Right lobe of liver (tissue), 4 donors: ENCODE measurements around the gene CHST11.

Experiments
- CTCF ChIP-seq, 4 donors: fragments of 200-600 bp in 3 of 4; fragments of 450-650 bp in 1 of 4; IDR thresholded peaks; one replicate each; pipeline versions ENCODE4 v1.5.1 to v1.8.0; 2016 to 2022; ENCODE audit warnings: antibody characterized with exemption in 4 of 4, mild to moderate bottlenecking in 2 of 4
- POLR2A ChIP-seq: fragments of 450-650 bp; IDR thresholded peaks from one replicate; pipeline ENCODE4 v1.6.1; 2017; ENCODE audit warnings: antibody characterized with exemption, mild to moderate bottlenecking
- donor health status: DM: no; HTN: no; CAD: no.
- donor health status: DM: no; HTN: no; CAD: no.
- donor health status: DM: no; HTN: yes; CAD: no.

DNA sequence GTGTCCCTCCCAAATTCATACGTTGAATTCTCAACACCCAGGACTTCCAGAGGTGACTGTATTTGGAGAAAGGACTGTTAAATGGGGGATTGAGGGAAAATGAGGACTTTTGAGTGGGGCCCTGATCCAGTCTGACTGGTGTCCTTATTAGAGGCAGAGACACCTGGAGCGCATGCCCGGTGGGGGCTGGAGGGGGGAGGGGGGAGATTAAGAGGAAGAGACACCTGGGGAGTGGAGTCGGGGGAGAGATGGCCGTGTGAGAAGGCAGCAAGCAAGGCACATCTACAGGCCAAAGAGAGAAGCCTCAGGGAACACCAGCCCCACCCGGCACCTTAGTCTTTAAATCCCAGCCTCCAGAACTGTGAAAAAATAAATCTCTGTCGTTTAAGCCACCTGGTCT is 291.6 kb downstream of the CHST11 start:
- TF ChIP-seq CTCF (IDR thresholded peaks at IDR 0.05) (no peak), POLR2A (no peak)
